Measurements from ENCODE around the gene GP9.
"Not testable (repeated sequence)": the region's sequence is repeated elsewhere in the genome, so short reads cannot be mapped to it uniquely, and the experiment has no call there.

Gene GP9

GRCh38 chr3:129100274-129100673 is 39.7 kb downstream of the GP9 start:
- Histone ChIP-seq H3K27me3 (ENCODE audit: control insufficient read depth, insufficient read depth, low read length, poor library complexity, severe bottlenecking) (no peaks in the 10 kb centered on the region), H3K4me3 (ENCODE audit: insufficient read depth, low read depth, low read length) (no peak overlapping the region), H3K9me3 (ENCODE audit: control insufficient read depth, low read length) (no peaks in the 10 kb centered on the region), H3K27ac (ENCODE audit: insufficient read depth, low read depth, low read length, poor library complexity, severe bottlenecking) (no peak overlapping the region), H3K36me3 (ENCODE audit: control insufficient read depth, insufficient read depth, low read length) (no peaks in the 10 kb centered on the region), H3K4me1 (ENCODE audit: control insufficient read depth, insufficient read depth, low read length) (no peaks in the 10 kb centered on the region)
- WGBS, 2 experiments, result 88 to 93% methylated on average over 1 of the region's 1 CpG

- H3K9me3 ChIP-seq (ENCODE audit: control insufficient read depth, low read length), result no peaks in the 10 kb centered on the region
- H3K36me3 ChIP-seq (ENCODE audit: control insufficient read depth, insufficient read depth, low read length), result no peaks in the 10 kb centered on the region
- no peaks in the 10 kb centered on the region for H3K27me3 ChIP-seq (ENCODE audit: control insufficient read depth, insufficient read depth, low read length, poor library complexity, severe bottlenecking)
- no peaks in the 10 kb centered on the region for H3K4me1 ChIP-seq (ENCODE audit: control insufficient read depth, insufficient read depth, low read length)
- H3K27ac ChIP-seq (ENCODE audit: insufficient read depth, low read depth, low read length, poor library complexity, severe bottlenecking), result no peak overlapping the region
- no peak overlapping the region for H3K4me3 ChIP-seq (ENCODE audit: insufficient read depth, low read depth, low read length)
- WGBS, 2 experiments, result 93% methylated on average over 12 of the region's 12 CpGs
Observed at GRCh38 chr3:129101370-129102138, 41.0 kb downstream of the GP9 start.

- H3K4me1 ChIP-seq (ENCODE audit: control insufficient read depth, insufficient read depth, low read length), result no peaks in the 10 kb centered on the region
- no peak overlapping the region for H3K4me3 ChIP-seq (ENCODE audit: insufficient read depth, low read depth, low read length)
- no peaks in the 10 kb centered on the region for H3K9me3 ChIP-seq (ENCODE audit: control insufficient read depth, low read length)
- H3K27me3 ChIP-seq (ENCODE audit: control insufficient read depth, insufficient read depth, low read length, poor library complexity, severe bottlenecking), result no peaks in the 10 kb centered on the region
- WGBS, 2 experiments, result 87 to 88% methylated on average over 7 of the region's 7 CpGs
- H3K27ac ChIP-seq (ENCODE audit: insufficient read depth, low read depth, low read length, poor library complexity, severe bottlenecking), result no peak overlapping the region
- H3K36me3 ChIP-seq (ENCODE audit: control insufficient read depth, insufficient read depth, low read length), result no peaks in the 10 kb centered on the region
Observed at GRCh38 chr3:129103296-129103695, 42.7 kb downstream of the GP9 start.

GRCh38 chr3:129104051-129104450 is 43.5 kb downstream of the GP9 start:
- Histone ChIP-seq H3K27me3 (ENCODE audit: control insufficient read depth, insufficient read depth, low read length, poor library complexity, severe bottlenecking) (no peaks in the 10 kb centered on the region), H3K4me3 (ENCODE audit: insufficient read depth, low read depth, low read length) (no peak overlapping the region), H3K4me1 (ENCODE audit: control insufficient read depth, insufficient read depth, low read length) (no peaks in the 10 kb centered on the region), H3K27ac (ENCODE audit: insufficient read depth, low read depth, low read length, poor library complexity, severe bottlenecking) (no peak overlapping the region), H3K9me3 (ENCODE audit: control insufficient read depth, low read length) (no peaks in the 10 kb centered on the region), H3K36me3 (ENCODE audit: control insufficient read depth, insufficient read depth, low read length) (no peaks in the 10 kb centered on the region)
- 91 to 96% methylated on average over 5 to 6 of the region's 6 CpGs for WGBS, 2 experiments

- H3K27ac ChIP-seq (ENCODE audit: insufficient read depth, low read depth, low read length, poor library complexity, severe bottlenecking), result no peak overlapping the region
- H3K27me3 ChIP-seq (ENCODE audit: control insufficient read depth, insufficient read depth, low read length, poor library complexity, severe bottlenecking), result no peaks in the 10 kb centered on the region
- H3K4me3 ChIP-seq (ENCODE audit: insufficient read depth, low read depth, low read length), result no peak overlapping the region
- H3K9me3 ChIP-seq (ENCODE audit: control insufficient read depth, low read length), result no peaks in the 10 kb centered on the region
- 96 to 97% methylated on average over 6 of the region's 6 CpGs for WGBS, 2 experiments
- H3K36me3 ChIP-seq (ENCODE audit: control insufficient read depth, insufficient read depth, low read length), result no peaks in the 10 kb centered on the region
- no peaks in the 10 kb centered on the region for H3K4me1 ChIP-seq (ENCODE audit: control insufficient read depth, insufficient read depth, low read length)
Observed at GRCh38 chr3:129104498-129105079, 44.0 kb downstream of the GP9 start.

GRCh38 chr3:129105862-129106261 is 45.3 kb downstream of the GP9 start:
- H3K4me1 ChIP-seq (ENCODE audit: control insufficient read depth, insufficient read depth, low read length), result no peaks in the 10 kb centered on the region
- no peaks in the 10 kb centered on the region for H3K27me3 ChIP-seq (ENCODE audit: control insufficient read depth, insufficient read depth, low read length, poor library complexity, severe bottlenecking)
- no peaks in the 10 kb centered on the region for H3K36me3 ChIP-seq (ENCODE audit: control insufficient read depth, insufficient read depth, low read length)
- WGBS, 2 experiments, result 90 to 93% methylated on average over 4 of the region's 4 CpGs
- no peaks in the 10 kb centered on the region for H3K9me3 ChIP-seq (ENCODE audit: control insufficient read depth, low read length)
- no peak overlapping the region for H3K27ac ChIP-seq (ENCODE audit: insufficient read depth, low read depth, low read length, poor library complexity, severe bottlenecking)
- H3K4me3 ChIP-seq (ENCODE audit: insufficient read depth, low read depth, low read length), result no peak overlapping the region

GRCh38 chr3:129106320-129106719 is 45.7 kb downstream of the GP9 start:
- WGBS, 2 experiments, result 89 to 91% methylated on average over 5 of the region's 5 CpGs
- Histone ChIP-seq H3K27ac (ENCODE audit: insufficient read depth, low read depth, low read length, poor library complexity, severe bottlenecking) (no peak overlapping the region), H3K36me3 (ENCODE audit: control insufficient read depth, insufficient read depth, low read length) (no peaks in the 10 kb centered on the region), H3K27me3 (ENCODE audit: control insufficient read depth, insufficient read depth, low read length, poor library complexity, severe bottlenecking) (no peaks in the 10 kb centered on the region), H3K4me3 (ENCODE audit: insufficient read depth, low read depth, low read length) (no peak overlapping the region), H3K9me3 (ENCODE audit: control insufficient read depth, low read length) (no peaks in the 10 kb centered on the region), H3K4me1 (ENCODE audit: control insufficient read depth, insufficient read depth, low read length) (no peaks in the 10 kb centered on the region)

GRCh38 chr3:129106866-129107565 is 46.4 kb downstream of the GP9 start:
- Histone ChIP-seq H3K36me3 (ENCODE audit: control insufficient read depth, insufficient read depth, low read length) (no peaks in the 10 kb centered on the region), H3K4me3 (ENCODE audit: insufficient read depth, low read depth, low read length) (no peak overlapping the region), H3K27me3 (ENCODE audit: control insufficient read depth, insufficient read depth, low read length, poor library complexity, severe bottlenecking) (no peaks in the 10 kb centered on the region), H3K4me1 (ENCODE audit: control insufficient read depth, insufficient read depth, low read length) (no peaks in the 10 kb centered on the region), H3K27ac (ENCODE audit: insufficient read depth, low read depth, low read length, poor library complexity, severe bottlenecking) (no peak overlapping the region), H3K9me3 (ENCODE audit: control insufficient read depth, low read length) (no peaks in the 10 kb centered on the region)
- 91 to 92% methylated on average over 19 of the region's 19 CpGs for WGBS, 2 experiments

- no peak overlapping the region for H3K27ac ChIP-seq (ENCODE audit: insufficient read depth, low read depth, low read length, poor library complexity, severe bottlenecking)
- no peaks in the 10 kb centered on the region for H3K27me3 ChIP-seq (ENCODE audit: control insufficient read depth, insufficient read depth, low read length, poor library complexity, severe bottlenecking)
- H3K9me3 ChIP-seq (ENCODE audit: control insufficient read depth, low read length), result no peaks in the 10 kb centered on the region
- no peaks in the 10 kb centered on the region for H3K36me3 ChIP-seq (ENCODE audit: control insufficient read depth, insufficient read depth, low read length)
- WGBS, 2 experiments, result 88% methylated on average over 8 of the region's 8 CpGs
- H3K4me1 ChIP-seq (ENCODE audit: control insufficient read depth, insufficient read depth, low read length), result no peaks in the 10 kb centered on the region
- H3K4me3 ChIP-seq (ENCODE audit: insufficient read depth, low read depth, low read length), result no peak overlapping the region
Observed at GRCh38 chr3:129107793-129108192, 47.2 kb downstream of the GP9 start.

- H3K36me3 ChIP-seq (ENCODE audit: control insufficient read depth, insufficient read depth, low read length); H3K4me3 ChIP-seq (ENCODE audit: insufficient read depth, low read depth, low read length); H3K27me3 ChIP-seq (ENCODE audit: control insufficient read depth, insufficient read depth, low read length, poor library complexity, severe bottlenecking); H3K9me3 ChIP-seq (ENCODE audit: control insufficient read depth, low read length); H3K4me1 ChIP-seq (ENCODE audit: control insufficient read depth, insufficient read depth, low read length); H3K27ac ChIP-seq (ENCODE audit: insufficient read depth, low read depth, low read length, poor library complexity, severe bottlenecking): not testable (repeated sequence)
- WGBS, 2 experiments, result 89 to 92% methylated on average over 9 of the region's 10 CpGs
Observed at GRCh38 chr3:129111076-129111780, 50.6 kb downstream of the GP9 start.

Data from ectodermal cell (in vitro differentiated cells).